ENCODE data around the gene ACKR3.

The ACKR3 gene

GRCh38 chr2:236587861-236588815 lies 18.5 kb downstream of the ACKR3 start:
- DNase-seq, result no peak

- DNase-seq, result no peak
These were observed 19.4 kb downstream of the ACKR3 start for GRCh38 chr2:236588932-236589592.

- no peak for DNase-seq
These were observed 21.2 kb downstream of the ACKR3 start for GRCh38 chr2:236590846-236591245.

- no peak for DNase-seq
These were observed 23.2 kb downstream of the ACKR3 start for GRCh38 chr2:236592821-236593220.

GRCh38 chr2:236593531-236593930 lies 23.9 kb downstream of the ACKR3 start:
- DNase-seq, result no peak

GRCh38 chr2:236593956-236594355 lies 24.3 kb downstream of the ACKR3 start:
- no peak for DNase-seq

- no peak for DNase-seq
These were observed 28.0 kb downstream of the ACKR3 start for GRCh38 chr2:236597629-236598028.

- no peak for DNase-seq
These were observed 29.4 kb downstream of the ACKR3 start for GRCh38 chr2:236599059-236599458.

GRCh38 chr2:236600158-236600557 lies 30.5 kb downstream of the ACKR3 start:
- no peak for DNase-seq

GRCh38 chr2:236600892-236601291 lies 31.3 kb downstream of the ACKR3 start:
- no peak for DNase-seq

- DNase-seq, result no peak
These were observed 31.9 kb downstream of the ACKR3 start for GRCh38 chr2:236601316-236602202.

- no peak for DNase-seq
These were observed 33.1 kb downstream of the ACKR3 start for GRCh38 chr2:236602678-236603077.

- no peak for DNase-seq
These were observed 33.9 kb downstream of the ACKR3 start for GRCh38 chr2:236603361-236604015.

GRCh38 chr2:236604575-236605344 lies 35.1 kb downstream of the ACKR3 start:
- no peak for DNase-seq

GRCh38 chr2:236605345-236605734 lies 35.7 kb downstream of the ACKR3 start:
- DNase-seq, result no peak

GRCh38 chr2:236606023-236606422 lies 36.4 kb downstream of the ACKR3 start:
- no peak for DNase-seq

- DNase-seq, result no peak
These were observed 38.0 kb downstream of the ACKR3 start for GRCh38 chr2:236607471-236608187.

GRCh38 chr2:236608188-236608525 lies 38.5 kb downstream of the ACKR3 start:
- no peak for DNase-seq

- no peak for DNase-seq
These were observed 39.1 kb downstream of the ACKR3 start for GRCh38 chr2:236608710-236609109.

GRCh38 chr2:236610991-236611821 lies 41.6 kb downstream of the ACKR3 start:
- DNase-seq, result no peak

Data from effector CD8-positive, alpha-beta T cell (primary cell).